Right lobe of liver (tissue), 6 donors: ENCODE results near the gene NR2F1-AS1. TPM values are rescaled to one million over a fixed set of nuclear protein-coding genes. Genes with fewer than 3 reads are reported as not detected.

Experiments used
- ATAC-seq, 4 donors: fragments of 200-7000 bp; cut with Tn5 transposase; one replicate each; pipeline ENCODE4 v1.9.1; 2020; ENCODE audit warnings: mild to moderate bottlenecking in 4 of 4, moderate library complexity in 4 of 4
- DNase-seq, 3 donors: peaks; one replicate each; pipeline ENCODE4 v3.0.0-alpha.2; 2020
- H3K27ac ChIP-seq, 3 donors: fragments of 200-600 bp; one replicate each; pipeline ENCODE4 v1.8.0; 2022
- H3K27me3 ChIP-seq, 2 donors: fragments of 200-600 bp; one replicate each; pipeline ENCODE4 v1.8.0; 2022
- H3K36me3 ChIP-seq, 4 donors: fragments of 200-600 bp; sonication (generic) in 1 of 4; one replicate each; pipeline versions ENCODE4 v1.5.1 to v1.8.0; 2017 to 2022; ENCODE audit warnings: control low read depth in 1 of 4
- H3K4me1 ChIP-seq, 4 donors: fragments of 200-600 bp; sonication (generic) in 1 of 4; one replicate each; pipeline versions ENCODE4 v1.5.1 to v1.8.0; 2017 to 2022; ENCODE audit warnings: control low read depth in 1 of 4
- H3K4me3 ChIP-seq, 3 donors: fragments of 200-600 bp; one replicate each; pipeline ENCODE4 v1.8.0; 2022
- H3K9me3 ChIP-seq, 4 donors: fragments of 200-600 bp; sonication (generic) in 1 of 4; one replicate each; pipeline versions ENCODE4 v1.5.1 to v1.8.0; 2017 to 2022; ENCODE audit warnings: control low read depth in 1 of 4
- POLR2A ChIP-seq: fragments of 450-650 bp; IDR thresholded peaks from one replicate; pipeline ENCODE4 v1.6.1; 2017; ENCODE audit warnings: antibody characterized with exemption, mild to moderate bottlenecking
- WGBS: methylation state at CpG from one replicate; pipeline ENCODE4 v1.1.6; 2018; ENCODE audit warnings: low coverage, low lambda C conversion rate; ENCODE audit not compliant: insufficient coverage; ENCODE audit errors: missing lambda C conversion rate; 5-methylcytosine and 5-hydroxymethylcytosine counted together
- intact Hi-C, 2 donors: fragments of 100-400 bp; cut with DNase I; formaldehyde crosslinking; loops; one replicate each; pipeline versions ENCODE4 v1.11.2 to v1.14.1; 2022
- total RNA-seq, 6 experiments: library from RNA; depleted of rRNA in 2 of 6; stranded (reverse); fragments of >200 nt in 2 of 6; fragmentation: NEBNext Ultra II Directional in 3 of 6; extraction: Animal tissue kit (Norgen Biotek cat#: 25700) in 3 of 6; gene quantifications; one replicate each; pipeline versions ENCODE4 v1.1.0 to v1.2.4, GENCODE V29; 2016 to 2023
- TF ChIP-seq, protein P1 (sequence below), 4 donors: fragments of 200-600 bp in 3 of 4; fragments of 450-650 bp in 1 of 4; IDR thresholded peaks; one replicate each; pipeline versions ENCODE4 v1.5.1 to v1.8.0; 2016 to 2022; ENCODE audit warnings: antibody characterized with exemption in 4 of 4, mild to moderate bottlenecking in 2 of 4
- donor health status: DM: no; HTN: yes; CAD: no.
- donor health status: DM: no; HTN: no; CAD: no.
- donor health status: DM: no; HTN: no; CAD: no.
- donor health status: DM: no; HTN: yes; CAD: no.
- donor health status: DM: no; HTN: yes; CAD: no.

NR2F1-AS1 gene
- total RNA-seq, 6 experiments from 2014 or later = 1.2 to 3.8 (median 2.3) TPM

- H3K27me3 ChIP-seq = peaks cover 7 to 22% of the 10 kb centered on the region in 2 donors
- H3K9me3 ChIP-seq = no peaks in the 10 kb centered on the region
- intact Hi-C loops = no loop called here
- TF ChIP-seq POLR2A = no peak
- TF ChIP-seq, protein P1, sequence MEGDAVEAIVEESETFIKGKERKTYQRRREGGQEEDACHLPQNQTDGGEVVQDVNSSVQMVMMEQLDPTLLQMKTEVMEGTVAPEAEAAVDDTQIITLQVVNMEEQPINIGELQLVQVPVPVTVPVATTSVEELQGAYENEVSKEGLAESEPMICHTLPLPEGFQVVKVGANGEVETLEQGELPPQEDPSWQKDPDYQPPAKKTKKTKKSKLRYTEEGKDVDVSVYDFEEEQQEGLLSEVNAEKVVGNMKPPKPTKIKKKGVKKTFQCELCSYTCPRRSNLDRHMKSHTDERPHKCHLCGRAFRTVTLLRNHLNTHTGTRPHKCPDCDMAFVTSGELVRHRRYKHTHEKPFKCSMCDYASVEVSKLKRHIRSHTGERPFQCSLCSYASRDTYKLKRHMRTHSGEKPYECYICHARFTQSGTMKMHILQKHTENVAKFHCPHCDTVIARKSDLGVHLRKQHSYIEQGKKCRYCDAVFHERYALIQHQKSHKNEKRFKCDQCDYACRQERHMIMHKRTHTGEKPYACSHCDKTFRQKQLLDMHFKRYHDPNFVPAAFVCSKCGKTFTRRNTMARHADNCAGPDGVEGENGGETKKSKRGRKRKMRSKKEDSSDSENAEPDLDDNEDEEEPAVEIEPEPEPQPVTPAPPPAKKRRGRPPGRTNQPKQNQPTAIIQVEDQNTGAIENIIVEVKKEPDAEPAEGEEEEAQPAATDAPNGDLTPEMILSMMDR (IDR thresholded peaks at IDR 0.05) = no peak
- no peak for ATAC-seq
- WGBS = 47% methylated on average over 3 of the region's 3 CpGs
- H3K27ac ChIP-seq = no peak overlapping the region
- H3K4me1 ChIP-seq = no peaks in the 10 kb centered on the region
- no peak for DNase-seq
- no peak overlapping the region for H3K4me3 ChIP-seq
- H3K36me3 ChIP-seq = no peaks in the 10 kb centered on the region
Measured at GRCh38 chr5:93601071-93601801, 20.2 kb upstream of the NR2F1-AS1 start.

- WGBS = 40% methylated on average over 8 of the region's 8 CpGs
- intact Hi-C loops = no loop called here
- Histone ChIP-seq H3K27me3 (peaks cover 7 to 22% of the 10 kb centered on the region in 2 donors), H3K36me3 (no peaks in the 10 kb centered on the region), H3K9me3 (no peaks in the 10 kb centered on the region), H3K4me1 (no peaks in the 10 kb centered on the region), H3K4me3 (no peak overlapping the region), H3K27ac (no peak overlapping the region)
- TF ChIP-seq POLR2A = no peak
- TF ChIP-seq, protein P1 (IDR thresholded peaks at IDR 0.05) = no peak
- no peak for DNase-seq
- ATAC-seq = no peak
Measured at GRCh38 chr5:93600409-93601070, 19.5 kb upstream of the NR2F1-AS1 start.

GRCh38 chr5:93599399-93600120 is 18.5 kb upstream of the NR2F1-AS1 start:
- Histone ChIP-seq H3K4me3 (no peak overlapping the region), H3K4me1 (no peaks in the 10 kb centered on the region), H3K9me3 (no peaks in the 10 kb centered on the region), H3K27me3 (peaks cover 7 to 16% of the 10 kb centered on the region in 2 donors), H3K27ac (no peak overlapping the region), H3K36me3 (no peaks in the 10 kb centered on the region)
- TF ChIP-seq POLR2A = no peak
- TF ChIP-seq, protein P1 (IDR thresholded peaks at IDR 0.05) = no peak
- peak in 1 of 4 donors; percentile 13 for ATAC-seq
- whole genome bisulfite sequencing = 21% methylated on average over 16 of the region's 17 CpGs
- intact Hi-C loops = no loop called here
- DNase-seq = no peak

- intact Hi-C loops = no loop called here
- no peaks in the 10 kb centered on the region for H3K4me1 ChIP-seq
- WGBS = 45% methylated on average over 5 of the region's 5 CpGs
- no peaks in the 10 kb centered on the region for H3K36me3 ChIP-seq
- DNase-seq = no peak
- no peak overlapping the region for H3K4me3 ChIP-seq
- TF ChIP-seq, protein P1 (IDR thresholded peaks at IDR 0.05) = no peak
- TF ChIP-seq POLR2A = no peak
- H3K27me3 ChIP-seq = peaks cover 7 to 11% of the 10 kb centered on the region in 2 donors
- no peak for ATAC-seq
- H3K9me3 ChIP-seq = no peaks in the 10 kb centered on the region
- H3K27ac ChIP-seq = no peak overlapping the region
Measured at GRCh38 chr5:93599001-93599379, 18.0 kb upstream of the NR2F1-AS1 start.
